H9 (cell line): Measurements from ENCODE around the gene SMAD6. TPM values are rescaled to one million over a fixed set of nuclear protein-coding genes. Genes with fewer than 3 reads are reported as not detected.

Experiments used
- DNase-seq: peaks from one replicate; pipeline ENCODE4 v3.0.0-alpha.2; 2017
- H2AFZ ChIP-seq: one replicate; pipeline ENCODE4 v1.6.1; 2013; ENCODE audit warnings: mild to moderate bottlenecking, low read length, control low read depth, moderate library complexity
- H2AK5ac ChIP-seq: 2 replicates; pipeline ENCODE4 v1.6.1; 2013; ENCODE audit warnings: low read length, control low read depth, mixed read lengths; ENCODE audit not compliant: insufficient read length
- H2BK120ac ChIP-seq: one replicate; pipeline ENCODE4 v1.6.1; 2013; ENCODE audit warnings: low read depth, mild to moderate bottlenecking, low read length, control low read depth, inconsistent platforms; ENCODE audit not compliant: poor library complexity, severe bottlenecking
- H2BK12ac ChIP-seq: 2 replicates; pipeline ENCODE4 v1.6.1; 2013; ENCODE audit warnings: low read length, control low read depth, mixed read lengths, low read depth; ENCODE audit not compliant: insufficient read length
- H2BK15ac ChIP-seq: 2 replicates; pipeline ENCODE4 v1.6.1; 2013; ENCODE audit warnings: low read depth, low read length, control low read depth
- H2BK20ac ChIP-seq: one replicate; pipeline ENCODE4 v1.6.1; 2013; ENCODE audit warnings: low read depth, mild to moderate bottlenecking, low read length, control low read depth, inconsistent platforms; ENCODE audit not compliant: poor library complexity, severe bottlenecking
- H2BK5ac ChIP-seq: 2 replicates; pipeline ENCODE4 v1.6.1; 2013; ENCODE audit warnings: low read length, control low read depth, mixed read lengths; ENCODE audit not compliant: insufficient read length
- H3K14ac ChIP-seq: 2 replicates; pipeline ENCODE4 v1.6.1; 2013; ENCODE audit warnings: low read length, control low read depth; ENCODE audit not compliant: insufficient read depth
- H3K18ac ChIP-seq: 2 replicates; pipeline ENCODE4 v1.6.1; 2013; ENCODE audit warnings: low read depth, mild to moderate bottlenecking, mixed read lengths, low read length, control low read depth; ENCODE audit not compliant: insufficient read length
- H3K23ac ChIP-seq: 2 replicates; pipeline ENCODE4 v1.6.1; 2013; ENCODE audit warnings: low read length, control low read depth, mixed read lengths, low read depth; ENCODE audit not compliant: insufficient read length
- H3K23me2 ChIP-seq: 2 replicates; pipeline ENCODE4 v1.6.1; 2013; ENCODE audit warnings: low read depth, mild to moderate bottlenecking, mixed read lengths, low read length, control low read depth; ENCODE audit not compliant: insufficient read length, poor library complexity, severe bottlenecking
- H3K27ac ChIP-seq: 2 replicates; pipeline ENCODE4 v1.5.1; 2013; ENCODE audit warnings: low read length, control low read depth, mixed read lengths, low read depth; ENCODE audit not compliant: insufficient read length
- H3K27me3 ChIP-seq: 2 replicates; pipeline ENCODE4 v1.6.1; 2013; ENCODE audit warnings: low read length, control low read depth, inconsistent platforms; ENCODE audit not compliant: insufficient read depth
- H3K4ac ChIP-seq: 2 replicates; pipeline ENCODE4 v1.6.1; 2013; ENCODE audit warnings: low read depth, mild to moderate bottlenecking, control low read depth, inconsistent platforms, low read length, moderate library complexity
- H3K4me1 ChIP-seq: 2 replicates; pipeline ENCODE4 v1.6.1; 2013; ENCODE audit warnings: low read length, control low read depth, inconsistent platforms; ENCODE audit not compliant: insufficient read depth
- H3K4me2 ChIP-seq: 2 replicates; pipeline ENCODE4 v1.6.1; 2013; ENCODE audit warnings: low read length, control low read depth, mixed read lengths; ENCODE audit not compliant: insufficient read length, insufficient read depth
- H3K56ac ChIP-seq: 2 replicates; pipeline ENCODE4 v1.6.1; 2013; ENCODE audit warnings: low read depth, mild to moderate bottlenecking, mixed read lengths, low read length, control low read depth; ENCODE audit not compliant: insufficient read length
- H3K79me1 ChIP-seq: 2 replicates; pipeline ENCODE4 v1.6.1; 2013; ENCODE audit warnings: low read depth, mild to moderate bottlenecking, moderate library complexity, low read length, control low read depth, inconsistent platforms; ENCODE audit not compliant: insufficient read depth, poor library complexity, severe bottlenecking
- H3K79me2 ChIP-seq: 2 replicates; pipeline ENCODE4 v1.6.1; 2013; ENCODE audit warnings: low read length, control low read depth, inconsistent platforms; ENCODE audit not compliant: insufficient read depth
- H3K9ac ChIP-seq: 2 replicates; pipeline ENCODE4 v1.6.1; 2013; ENCODE audit warnings: low read length, control low read depth, mixed read lengths; ENCODE audit not compliant: insufficient read length; ENCODE audit errors: extremely low read depth
- H3K9me3 ChIP-seq: one replicate; pipeline ENCODE4 v1.6.1; 2013; ENCODE audit warnings: low read depth, low read length, inconsistent platforms; ENCODE audit not compliant: control insufficient read depth
- H3T11ph ChIP-seq: one replicate; pipeline ENCODE4 v1.6.1; 2013; ENCODE audit warnings: mild to moderate bottlenecking, low read length, control low read depth, inconsistent platforms
- H4K20me1 ChIP-seq: one replicate; pipeline ENCODE4 v1.6.1; 2013; ENCODE audit not compliant: control insufficient read depth, insufficient read length, insufficient read depth
- H4K5ac ChIP-seq: 2 replicates; pipeline ENCODE4 v1.6.1; 2013; ENCODE audit warnings: low read depth, mild to moderate bottlenecking, mixed read lengths, low read length, control low read depth; ENCODE audit not compliant: insufficient read length
- H4K8ac ChIP-seq: replicated peaks from 2 replicates; pipeline ENCODE4 v1.6.1; 2013; ENCODE audit warnings: low read length, control low read depth, mixed read lengths, low read depth; ENCODE audit not compliant: insufficient read length
- H4K91ac ChIP-seq: 2 replicates; pipeline ENCODE4 v1.6.1; 2013; ENCODE audit warnings: low read depth, mild to moderate bottlenecking, moderate library complexity, mixed read lengths, low read length, control low read depth; ENCODE audit not compliant: insufficient read length
- H3K27ac Mint-ChIP-seq, 3 experiments: 2 replicates in 2 of 3; 3 replicates in 1 of 3; pipeline ENCODE4 v1.8.0; 2020 to 2021; ENCODE audit warnings: mixed read lengths in 3 of 3, mild to moderate bottlenecking in 1 of 3, moderate library complexity in 1 of 3
- H3K27me3 Mint-ChIP-seq: 2 replicates; pipeline ENCODE4 v1.8.0; 2021; ENCODE audit warnings: low read depth, mild to moderate bottlenecking, moderate library complexity, mixed read lengths
- H3K36me3 Mint-ChIP-seq, 3 experiments: 2 replicates in 2 of 3; 3 replicates in 1 of 3; pipeline ENCODE4 v1.8.0; 2020 to 2021; ENCODE audit warnings: low read depth in 3 of 3, mixed read lengths in 3 of 3; ENCODE audit not compliant: insufficient read depth in 1 of 3
- H3K4me1 Mint-ChIP-seq, 2 experiments: 2 replicates each; pipeline ENCODE4 v1.8.0; 2020; ENCODE audit warnings: mixed read lengths in 2 of 2
- H3K4me3 Mint-ChIP-seq, 2 experiments: 2 replicates in 1 of 2; 3 replicates in 1 of 2; pipeline ENCODE4 v1.8.0; 2020 to 2021; ENCODE audit warnings: mild to moderate bottlenecking in 2 of 2, mixed read lengths in 2 of 2, moderate library complexity in 1 of 2
- H3K9me3 Mint-ChIP-seq, 2 experiments: 2 replicates in 1 of 2; 3 replicates in 1 of 2; pipeline ENCODE4 v1.8.0; 2020; ENCODE audit warnings: mild to moderate bottlenecking in 2 of 2, mixed read lengths in 2 of 2, moderate library complexity in 1 of 2
- CTCF ChIP-seq: fragments of 200-600 bp; sonication (generic); conservative IDR thresholded peaks from 3 replicates; pipeline ENCODE4 v1.8.0; 2021; ENCODE audit warnings: antibody characterized with exemption, mild to moderate bottlenecking
- WGBS: extraction: QIAGEN DNeasy Blood & Tissue Kit; methylation state at CpG from one replicate; pipeline ENCODE4 v1.1.7; 2013; ENCODE audit warnings: missing lambda C conversion rate, low lambda C conversion rate, mixed read lengths; ENCODE audit not compliant: insufficient read length; ENCODE audit errors: extremely low coverage; 5-methylcytosine and 5-hydroxymethylcytosine counted together
- total RNA-seq: library from RNA; stranded (reverse); gene quantifications from 2 replicates; pipeline ENCODE4 v1.2.1, GENCODE V29; 2021

SMAD6 gene
- total RNA-seq, 1 experiment from 2014 or later = 6.0 TPM

- H2BK12ac ChIP-seq = no peak overlapping the region
- no peak overlapping the region for H2AK5ac ChIP-seq
- H3K4ac ChIP-seq = no peak overlapping the region
- H3K79me2 ChIP-seq = no peaks in the 10 kb centered on the region
- peaks cover 1% of the 10 kb centered on the region for H3K27me3 Mint-ChIP-seq
- H3K56ac ChIP-seq = no peak overlapping the region
- no peak overlapping the region for H2AFZ ChIP-seq
- H3K14ac ChIP-seq = no peak overlapping the region
- no peaks in the 10 kb centered on the region for H3K23me2 ChIP-seq
- no peak overlapping the region for H4K5ac ChIP-seq
- no peak overlapping the region; the same call in 1 of the 2 replicates for H2BK15ac ChIP-seq
- no peak overlapping the region for H2BK120ac ChIP-seq
- no peak overlapping the region for H3K4me2 ChIP-seq
- no CpG with 5 or more reads among the region's 4 CpGs for WGBS
- H3K4me1 Mint-ChIP-seq = peaks cover 30 to 40% of the 10 kb centered on the region in 2 experiments
- no peak overlapping the region for H3K23ac ChIP-seq
- no peak overlapping the region for H4K8ac ChIP-seq
- H3K18ac ChIP-seq = no peak overlapping the region
- H3K27ac ChIP-seq = no peak overlapping the region
- no peaks in the 10 kb centered on the region for H3K27me3 ChIP-seq
- H4K20me1 ChIP-seq = no peaks in the 10 kb centered on the region
- H2BK5ac ChIP-seq = no peak overlapping the region
- no peak overlapping the region for H4K91ac ChIP-seq
- H2BK20ac ChIP-seq = no peak overlapping the region
- no peaks in the 10 kb centered on the region for H3K79me1 ChIP-seq
- H3K9me3 Mint-ChIP-seq = no peaks in the 10 kb centered on the region; a peak in 1 of 5 replicates
- H3T11ph ChIP-seq = no peak overlapping the region
- no peaks in the 10 kb centered on the region for H3K9me3 ChIP-seq
- no peak for TF ChIP-seq CTCF
- H3K27ac Mint-ChIP-seq = no peak overlapping the region
- no peak overlapping the region for H3K9ac ChIP-seq
- no peaks in the 10 kb centered on the region for H3K36me3 Mint-ChIP-seq
- H3K4me3 Mint-ChIP-seq = no peak overlapping the region
- peaks cover 3% of the 10 kb centered on the region; the same call in 1 of the 2 replicates for H3K4me1 ChIP-seq
- DNase-seq = no peak
Measured at GRCh38 chr15:66674756-66675155, 27.3 kb upstream of the SMAD6 start.
